ENCODE measurements around the gene HM13. TPM values are rescaled to one million over a fixed set of nuclear protein-coding genes. Genes with fewer than 3 reads are reported as not detected.

Gene HM13
- total RNA-seq, 1 experiment from 2014 or later, result 103 TPM

GRCh38 chr20:31572701-31573554, 58.7 kb downstream of the HM13 start (continued):
- TF ChIP-seq, protein P1, sequence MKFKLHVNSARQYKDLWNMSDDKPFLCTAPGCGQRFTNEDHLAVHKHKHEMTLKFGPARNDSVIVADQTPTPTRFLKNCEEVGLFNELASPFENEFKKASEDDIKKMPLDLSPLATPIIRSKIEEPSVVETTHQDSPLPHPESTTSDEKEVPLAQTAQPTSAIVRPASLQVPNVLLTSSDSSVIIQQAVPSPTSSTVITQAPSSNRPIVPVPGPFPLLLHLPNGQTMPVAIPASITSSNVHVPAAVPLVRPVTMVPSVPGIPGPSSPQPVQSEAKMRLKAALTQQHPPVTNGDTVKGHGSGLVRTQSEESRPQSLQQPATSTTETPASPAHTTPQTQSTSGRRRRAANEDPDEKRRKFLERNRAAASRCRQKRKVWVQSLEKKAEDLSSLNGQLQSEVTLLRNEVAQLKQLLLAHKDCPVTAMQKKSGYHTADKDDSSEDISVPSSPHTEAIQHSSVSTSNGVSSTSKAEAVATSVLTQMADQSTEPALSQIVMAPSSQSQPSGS (CRISPR knock-in tag; IDR thresholded peaks at IDR 0.05; ENCODE audit: borderline replicate concordance, low read depth), result no peak
- no peak; the same call in 1 of the 2 replicates for TF ChIP-seq KAT7 (CRISPR knock-in tag; IDR thresholded peaks at IDR 0.05; ENCODE audit: borderline replicate concordance)
- TF ChIP-seq ESRRA (CRISPR knock-in tag; IDR thresholded peaks at IDR 0.05; ENCODE audit: borderline replicate concordance), result no peak
- no peak for TF ChIP-seq ZNF317 (CRISPR knock-in tag; IDR thresholded peaks at IDR 0.05; ENCODE audit: borderline replicate concordance, low read depth)
- no peak for TF ChIP-seq SMAD4 (CRISPR knock-in tag; IDR thresholded peaks at IDR 0.05)
- TF ChIP-seq, protein P2, sequence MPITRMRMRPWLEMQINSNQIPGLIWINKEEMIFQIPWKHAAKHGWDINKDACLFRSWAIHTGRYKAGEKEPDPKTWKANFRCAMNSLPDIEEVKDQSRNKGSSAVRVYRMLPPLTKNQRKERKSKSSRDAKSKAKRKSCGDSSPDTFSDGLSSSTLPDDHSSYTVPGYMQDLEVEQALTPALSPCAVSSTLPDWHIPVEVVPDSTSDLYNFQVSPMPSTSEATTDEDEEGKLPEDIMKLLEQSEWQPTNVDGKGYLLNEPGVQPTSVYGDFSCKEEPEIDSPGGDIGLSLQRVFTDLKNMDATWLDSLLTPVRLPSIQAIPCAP (CRISPR knock-in tag; IDR thresholded peaks at IDR 0.05), result no peak
- TF ChIP-seq ATF1 (CRISPR knock-in tag; IDR thresholded peaks at IDR 0.05), result no peak
- no peak for TF ChIP-seq ZNF138 (CRISPR knock-in tag; conservative IDR thresholded peaks at IDR 0.05)
- TF ChIP-seq NFATC4 (CRISPR knock-in tag; IDR thresholded peaks at IDR 0.05), result peak; percentile 68
- no peak for TF ChIP-seq CBFB (CRISPR knock-in tag; IDR thresholded peaks at IDR 0.05; ENCODE audit: low read depth)
- TF ChIP-seq E2F4 (CRISPR knock-in tag; IDR thresholded peaks at IDR 0.05; ENCODE audit: borderline replicate concordance, low read depth), result no peak
- TF ChIP-seq, protein P3, sequence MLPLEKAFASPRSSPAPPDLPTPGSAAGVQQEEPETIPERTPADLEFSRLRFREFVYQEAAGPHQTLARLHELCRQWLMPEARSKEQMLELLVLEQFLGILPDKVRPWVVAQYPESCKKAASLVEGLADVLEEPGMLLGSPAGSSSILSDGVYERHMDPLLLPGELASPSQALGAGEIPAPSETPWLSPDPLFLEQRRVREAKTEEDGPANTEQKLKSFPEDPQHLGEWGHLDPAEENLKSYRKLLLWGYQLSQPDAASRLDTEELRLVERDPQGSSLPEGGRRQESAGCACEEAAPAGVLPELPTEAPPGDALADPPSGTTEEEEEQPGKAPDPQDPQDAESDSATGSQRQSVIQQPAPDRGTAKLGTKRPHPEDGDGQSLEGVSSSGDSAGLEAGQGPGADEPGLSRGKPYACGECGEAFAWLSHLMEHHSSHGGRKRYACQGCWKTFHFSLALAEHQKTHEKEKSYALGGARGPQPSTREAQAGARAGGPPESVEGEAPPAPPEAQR (CRISPR knock-in tag; IDR thresholded peaks at IDR 0.05), result no peak
- peak; percentile 34; the same call in 1 of the 2 replicates for TF ChIP-seq ARID4B (CRISPR knock-in tag; IDR thresholded peaks at IDR 0.05; ENCODE audit: borderline replicate concordance)
- TF ChIP-seq ZNF121 (CRISPR knock-in tag; IDR thresholded peaks at IDR 0.05), result no peak
- no peak for TF ChIP-seq ZNF232 (CRISPR knock-in tag; IDR thresholded peaks at IDR 0.05)
- no peak for TF ChIP-seq ATF6 (CRISPR knock-in tag; IDR thresholded peaks at IDR 0.05)
- 0 out of 2 replicates have a peak, but pooled peaks have one; percentile 3 for TF ChIP-seq USF1 (CRISPR knock-in tag; IDR thresholded peaks at IDR 0.05)
- TF ChIP-seq NFYB (CRISPR knock-in tag; conservative IDR thresholded peaks at IDR 0.05; ENCODE audit: low read depth), result no peak
- peak; percentile 83 for TF ChIP-seq SP1 (CRISPR knock-in tag; conservative IDR thresholded peaks at IDR 0.05)
- no peak for TF ChIP-seq JAZF1 (CRISPR knock-in tag; IDR thresholded peaks at IDR 0.05)
- TF ChIP-seq, protein P4, sequence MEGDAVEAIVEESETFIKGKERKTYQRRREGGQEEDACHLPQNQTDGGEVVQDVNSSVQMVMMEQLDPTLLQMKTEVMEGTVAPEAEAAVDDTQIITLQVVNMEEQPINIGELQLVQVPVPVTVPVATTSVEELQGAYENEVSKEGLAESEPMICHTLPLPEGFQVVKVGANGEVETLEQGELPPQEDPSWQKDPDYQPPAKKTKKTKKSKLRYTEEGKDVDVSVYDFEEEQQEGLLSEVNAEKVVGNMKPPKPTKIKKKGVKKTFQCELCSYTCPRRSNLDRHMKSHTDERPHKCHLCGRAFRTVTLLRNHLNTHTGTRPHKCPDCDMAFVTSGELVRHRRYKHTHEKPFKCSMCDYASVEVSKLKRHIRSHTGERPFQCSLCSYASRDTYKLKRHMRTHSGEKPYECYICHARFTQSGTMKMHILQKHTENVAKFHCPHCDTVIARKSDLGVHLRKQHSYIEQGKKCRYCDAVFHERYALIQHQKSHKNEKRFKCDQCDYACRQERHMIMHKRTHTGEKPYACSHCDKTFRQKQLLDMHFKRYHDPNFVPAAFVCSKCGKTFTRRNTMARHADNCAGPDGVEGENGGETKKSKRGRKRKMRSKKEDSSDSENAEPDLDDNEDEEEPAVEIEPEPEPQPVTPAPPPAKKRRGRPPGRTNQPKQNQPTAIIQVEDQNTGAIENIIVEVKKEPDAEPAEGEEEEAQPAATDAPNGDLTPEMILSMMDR (IDR thresholded peaks at IDR 0.05), result no peak
- no peak for TF ChIP-seq E2F1 (CRISPR knock-in tag; IDR thresholded peaks at IDR 0.05)

Measured in WTC11 (cell line).